Lung (tissue), 12 donors: ENCODE results near the gene IQCE. TPM values are rescaled to one million over a fixed set of nuclear protein-coding genes. Genes with fewer than 3 reads are reported as not detected.

Experiments
- ATAC-seq: fragments of 200-7000 bp; cut with Tn5 transposase; one replicate; pipeline ENCODE4 v1.9.1; 2020; ENCODE audit warnings: moderate number of reproducible peaks; ENCODE audit not compliant: insufficient read depth, low FRiP score
- DNase-seq, 3 donors: peaks; one replicate each; pipeline ENCODE4 v3.0.0-alpha.2; 2013 to 2017
- H3K27ac ChIP-seq, 2 donors: one replicate each; pipeline ENCODE4 v1.5.1; 2013; ENCODE audit warnings: mild to moderate bottlenecking in 2 of 2, moderate library complexity in 2 of 2, control low read depth in 1 of 2, inconsistent platforms in 1 of 2, low read depth in 1 of 2, low read length in 1 of 2
- H3K27me3 ChIP-seq, 3 donors: one replicate each; pipeline ENCODE4 v1.5.1; 2013; ENCODE audit warnings: low read length in 2 of 3; ENCODE audit not compliant: control insufficient read depth in 3 of 3, insufficient read depth in 3 of 3
- H3K36me3 ChIP-seq, 4 donors: one replicate each; pipeline ENCODE4 v1.5.1; 2013; ENCODE audit warnings: low read length in 4 of 4, mild to moderate bottlenecking in 1 of 4, moderate library complexity in 1 of 4; ENCODE audit not compliant: control insufficient read depth in 4 of 4, insufficient read depth in 4 of 4
- H3K4me1 ChIP-seq, 5 donors: one replicate each; pipeline ENCODE4 v1.5.1; 2013; ENCODE audit warnings: low read length in 5 of 5, mild to moderate bottlenecking in 2 of 5, moderate library complexity in 1 of 5; ENCODE audit not compliant: control insufficient read depth in 5 of 5, insufficient read depth in 5 of 5
- H3K4me3 ChIP-seq: one replicate; pipeline ENCODE4 v1.5.1; 2013; ENCODE audit warnings: mild to moderate bottlenecking, control low read depth, moderate library complexity
- H3K9ac ChIP-seq, 2 donors: one replicate each; pipeline ENCODE4 v1.5.1; 2013; ENCODE audit warnings: low read length in 2 of 2, control low read depth in 1 of 2; ENCODE audit not compliant: insufficient read depth in 1 of 2
- H3K9me3 ChIP-seq, 4 donors: one replicate each; pipeline ENCODE4 v1.5.1; 2013; ENCODE audit warnings: low read length in 3 of 4, mild to moderate bottlenecking in 1 of 4, moderate library complexity in 1 of 4; ENCODE audit not compliant: control insufficient read depth in 4 of 4, insufficient read depth in 3 of 4
- CTCF ChIP-seq: IDR thresholded peaks from 2 replicates; pipeline ENCODE4 v1.5.1; 2012; ENCODE audit warnings: mild to moderate bottlenecking; ENCODE audit errors: control extremely low read depth, extremely low read depth
- WGBS, 2 donors: extraction: QIAGEN DNeasy Blood & Tissue Kit; methylation state at CpG; one replicate each; pipeline ENCODE4 v1.1.7; 2013; 5-methylcytosine and 5-hydroxymethylcytosine counted together
- polyA plus RNA-seq, 2 donors: library from polyadenylated mRNA; stranded (reverse); fragments of 200-250 nt; gene quantifications; one replicate each; pipeline ENCODE4 v1.2.1, GENCODE V29; 2013
- total RNA-seq, 2 donors: library from RNA; depleted of rRNA in 1 of 2; stranded (reverse); fragments of >200 nt in 1 of 2; gene quantifications; one replicate each; pipeline ENCODE4 v1.2.1, GENCODE V29; 2014 to 2021
- donor health status: control.
- donor health status: control.
- donor health status: Bipolar disorder and iron deficiency.
- donor health status: healthy.
- donor health status: DM: yes; HTN: yes; CAD: no.

IQCE gene
- total and polyA plus RNA-seq, 4 donors: 8.1 to 29.0 (median 16.0) TPM

- Histone ChIP-seq H3K27me3 (no peaks in the 10 kb centered on the region), H3K9ac (no peak overlapping the region), H3K27ac (no peak overlapping the region), H3K4me3 (no peak overlapping the region), H3K9me3 (peaks cover 0 to 2% (median 0%) of the 10 kb centered on the region in 4 donors), H3K36me3 (no peaks in the 10 kb centered on the region), H3K4me1 (peaks cover 0 to 28% (median 6%) of the 10 kb centered on the region in 5 donors)
- ATAC-seq (no peak), DNase-seq (no peak)
- no peak for TF ChIP-seq CTCF
- WGBS, 2 donors: 93 to 97% methylated on average over 7 of the region's 7 CpGs
These were observed 70.1 kb downstream of the IQCE start for GRCh38 chr7:2628891-2629290.

GRCh38 chr7:2629746-2630681, 71.2 kb downstream of the IQCE start:
- no peaks in the 10 kb centered on the region for H3K27me3 ChIP-seq
- 78 to 86% methylated on average over 21 of the region's 21 CpGs for WGBS, 2 donors
- H3K9ac ChIP-seq: no peak overlapping the region
- H3K36me3 ChIP-seq: peaks cover 0 to 5% (median 0%) of the 10 kb centered on the region in 4 donors
- H3K9me3 ChIP-seq: peaks cover 0 to 2% (median 0%) of the 10 kb centered on the region in 4 donors
- no peak for TF ChIP-seq CTCF
- H3K4me3 ChIP-seq: no peak overlapping the region
- no peak overlapping the region for H3K27ac ChIP-seq
- DNase-seq (no peak), ATAC-seq (no peak)
- peaks cover 0 to 26% (median 6%) of the 10 kb centered on the region in 5 donors for H3K4me1 ChIP-seq

DNA sequence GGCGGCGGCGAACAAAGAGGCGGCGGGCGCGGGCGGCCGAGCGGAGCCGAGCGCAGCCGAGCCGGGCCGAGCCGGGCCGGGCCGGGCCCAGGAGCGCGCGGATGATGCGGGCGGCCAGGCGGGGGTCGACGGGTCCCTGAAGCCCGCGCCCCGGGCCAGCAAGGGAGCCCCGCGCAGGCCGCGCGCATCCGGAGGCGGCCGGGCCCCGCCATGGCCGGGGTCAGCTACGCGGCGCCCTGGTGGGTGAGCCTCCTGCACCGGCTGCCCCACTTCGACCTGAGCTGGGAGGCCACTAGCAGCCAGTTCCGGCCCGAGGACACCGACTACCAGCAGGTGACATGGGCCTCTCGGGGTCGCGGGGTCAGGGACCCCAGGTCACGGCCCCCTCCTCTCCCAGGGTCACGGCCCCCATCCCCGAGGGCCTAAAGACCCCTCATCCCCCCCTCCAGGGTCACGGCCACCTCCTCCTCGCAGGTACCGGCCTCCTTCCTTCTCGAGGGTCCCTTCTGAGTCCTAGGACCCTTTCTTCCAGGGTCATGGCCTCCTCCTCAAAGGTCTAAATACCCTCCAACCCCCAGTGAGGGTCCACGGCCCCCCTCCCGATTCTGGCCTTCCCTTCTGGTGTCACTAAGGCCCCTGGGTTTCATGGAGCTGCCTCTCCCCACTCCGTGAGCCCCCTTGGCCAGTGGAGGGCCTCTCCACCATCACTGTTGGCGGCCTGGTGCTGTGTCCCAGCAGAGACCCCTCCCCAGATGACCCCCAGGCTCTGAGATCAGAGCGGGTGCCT, 73.4 kb downstream of the IQCE start, which contains the start of gene TTYH3:
TSS of gene TTYH3 (plus strand) at position 41 of the 787 bp plus-strand sequence. CDS start at position 211, 170 bp downstream.
- no peak for ATAC-seq
- H3K27ac ChIP-seq: peak within 1 kb of the TSS; percentile 51 to 81
- 1% methylated on average over 41 to 62 of the region's 62 CpGs for WGBS, 2 donors
- no peaks in the 10 kb centered on the region for H3K27me3 ChIP-seq
- peaks cover 0 to 9% (median 3%) of the 10 kb centered on the region in 4 donors for H3K36me3 ChIP-seq
- H3K9ac ChIP-seq: peak within 1 kb of the TSS; percentile 86 to 98
- peak within 1 kb of the TSS; percentile 81 for H3K4me3 ChIP-seq
- TF ChIP-seq CTCF: no peak
- peaks cover 0 to 37% (median 9%) of the 10 kb centered on the region in 5 donors for H3K4me1 ChIP-seq
- peaks cover 0 to 2% (median 0%) of the 10 kb centered on the region in 4 donors for H3K9me3 ChIP-seq
- DNase-seq: peak in 1 of 3 donors; percentile 33
